ENCODE results near the gene C12orf56.

Gene C12orf56

GRCh38 chr12:64390275-64390851 lies at the start of gene C12orf56:
Gene C12orf56, minus strand, starts transcription at chr12:64390758. Its CDS starts 193 bp downstream, at chr12:64390565.
- no peak for DNase-seq (ENCODE audit: low read depth)

- no peak for DNase-seq (ENCODE audit: low read depth)
Observed at GRCh38 chr12:64440100-64440499, 49.5 kb upstream of the C12orf56 start.

- DNase-seq (ENCODE audit: low read depth) = no peak
Observed at GRCh38 chr12:64433915-64434314, 43.4 kb upstream of the C12orf56 start.

GRCh38 chr12:64431791-64432190 lies 41.2 kb upstream of the C12orf56 start:
- no peak for DNase-seq (ENCODE audit: low read depth)

GRCh38 chr12:64430886-64431285 lies 40.3 kb upstream of the C12orf56 start:
- DNase-seq (ENCODE audit: low read depth) = no peak

- no peak for DNase-seq (ENCODE audit: low read depth)
Observed at GRCh38 chr12:64428956-64429355, 38.4 kb upstream of the C12orf56 start.

- DNase-seq (ENCODE audit: low read depth) = no peak
Observed at GRCh38 chr12:64427988-64428387, 37.4 kb upstream of the C12orf56 start.

- DNase-seq (ENCODE audit: low read depth) = no peak
Observed at GRCh38 chr12:64419696-64420095, 29.1 kb upstream of the C12orf56 start.

GRCh38 chr12:64418209-64418608 lies 27.7 kb upstream of the C12orf56 start:
- DNase-seq (ENCODE audit: low read depth) = no peak

GRCh38 chr12:64413884-64414283 lies 23.3 kb upstream of the C12orf56 start:
- DNase-seq (ENCODE audit: low read depth) = no peak

- DNase-seq (ENCODE audit: low read depth) = no peak
Observed at GRCh38 chr12:64412459-64412858, 21.9 kb upstream of the C12orf56 start.

- no peak for DNase-seq (ENCODE audit: low read depth)
Observed at GRCh38 chr12:64411427-64411826, 20.9 kb upstream of the C12orf56 start.

- DNase-seq (ENCODE audit: low read depth) = no peak
Observed at GRCh38 chr12:64407342-64408223, 17.0 kb upstream of the C12orf56 start.

- DNase-seq (ENCODE audit: low read depth) = peak; percentile 69
Observed at GRCh38 chr12:64404470-64405256, 14.1 kb upstream of the C12orf56 start.

GRCh38 chr12:64403707-64404469 lies 13.3 kb upstream of the C12orf56 start, which contains the start of gene XPOT:
Gene XPOT, plus strand, starts transcription at chr12:64404392. Its CDS starts 5,644 bp downstream, at chr12:64410036.
- peak; percentile 95 for DNase-seq (ENCODE audit: low read depth)

- DNase-seq (ENCODE audit: low read depth) = no peak
Observed at GRCh38 chr12:64402181-64402580, 11.6 kb upstream of the C12orf56 start.

GRCh38 chr12:64400041-64400440 lies 9.5 kb upstream of the C12orf56 start:
- DNase-seq (ENCODE audit: low read depth) = peak; percentile 35

- no peak for DNase-seq (ENCODE audit: low read depth)
Observed at GRCh38 chr12:64395739-64396138, 5.2 kb upstream of the C12orf56 start.

GRCh38 chr12:64392221-64392620 lies 1.7 kb upstream of the C12orf56 start:
- DNase-seq (ENCODE audit: low read depth) = no peak

GRCh38 chr12:64389154-64389553 lies 1.4 kb downstream of the C12orf56 start:
- DNase-seq (ENCODE audit: low read depth) = no peak

- DNase-seq (ENCODE audit: low read depth) = no peak
Observed at GRCh38 chr12:64387197-64387816, 3.3 kb downstream of the C12orf56 start.

Measured in GM04504 (cell line).